Type B pancreatic cell (in vitro differentiated cells): ENCODE results near the gene C8A. TPM values are rescaled to one million over a fixed set of nuclear protein-coding genes. Genes with fewer than 3 reads are reported as not detected.

ENCODE experiments used
- DNase-seq: peaks from one replicate; pipeline ENCODE4 v3.0.0; 2021; ENCODE audit warnings: mixed read lengths; ENCODE audit not compliant: unreplicated experiment; ENCODE audit errors: extremely low spot score
- H3K27ac Mint-ChIP-seq: 2 replicates; pipeline ENCODE4 v1.8.0; 2021; ENCODE audit warnings: mild to moderate bottlenecking, mixed read lengths
- H3K27me3 Mint-ChIP-seq: 2 replicates; pipeline ENCODE4 v1.8.0; 2021; ENCODE audit warnings: mixed read lengths
- H3K36me3 Mint-ChIP-seq: 2 replicates; pipeline ENCODE4 v1.8.0; 2021; ENCODE audit warnings: mixed read lengths
- H3K4me1 Mint-ChIP-seq: one replicate; pipeline ENCODE4 v1.8.0; 2021; ENCODE audit warnings: mixed read lengths; ENCODE audit not compliant: unreplicated experiment
- H3K4me3 Mint-ChIP-seq: 2 replicates; pipeline ENCODE4 v1.8.0; 2021; ENCODE audit warnings: mild to moderate bottlenecking, mixed read lengths
- H3K9me3 Mint-ChIP-seq: 2 replicates; pipeline ENCODE4 v1.8.0; 2021; ENCODE audit warnings: mixed read lengths
- total RNA-seq: library from RNA; stranded (reverse); gene quantifications from 2 replicates; pipeline ENCODE4 v1.2.1, GENCODE V29; 2021; ENCODE audit warnings: low replicate concordance
- TF ChIP-seq, protein P1 (sequence below): fragments of 200-600 bp; sonication (generic); conservative IDR thresholded peaks from 2 replicates; pipeline ENCODE4 v1.5.0; 2021; ENCODE audit warnings: antibody characterized with exemption, mild to moderate bottlenecking

C8A gene
- total RNA-seq, 1 donor from 2014 or later, result 0.46 TPM

DNA sequence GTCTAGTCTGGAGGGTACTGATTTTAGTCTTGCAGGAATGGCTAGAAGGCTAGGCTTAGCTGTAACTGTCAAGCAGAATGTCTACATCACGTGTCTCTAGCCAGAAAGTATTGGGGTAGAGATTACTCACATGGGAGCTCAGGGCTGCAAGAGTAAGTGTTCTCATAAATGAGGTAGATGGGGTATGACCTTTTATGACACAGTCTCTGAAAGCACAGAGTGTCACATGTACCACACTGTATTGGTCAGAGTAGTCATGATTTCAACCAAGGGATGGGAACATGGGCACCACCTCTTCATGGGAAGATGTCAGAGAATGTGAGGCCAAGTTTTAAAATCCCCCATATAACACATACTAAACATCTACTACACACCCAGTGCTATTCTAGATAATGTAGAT is 38.3 kb upstream of the C8A start:
- H3K4me3 Mint-ChIP-seq, result no peak overlapping the region
- H3K27me3 Mint-ChIP-seq, result peaks cover 3% of the 10 kb centered on the region
- H3K36me3 Mint-ChIP-seq, result no peaks in the 10 kb centered on the region
- H3K27ac Mint-ChIP-seq, result no peak overlapping the region
- H3K9me3 Mint-ChIP-seq, result peaks cover 5% of the 10 kb centered on the region
- DNase-seq, result no peak
- TF ChIP-seq, protein P1, sequence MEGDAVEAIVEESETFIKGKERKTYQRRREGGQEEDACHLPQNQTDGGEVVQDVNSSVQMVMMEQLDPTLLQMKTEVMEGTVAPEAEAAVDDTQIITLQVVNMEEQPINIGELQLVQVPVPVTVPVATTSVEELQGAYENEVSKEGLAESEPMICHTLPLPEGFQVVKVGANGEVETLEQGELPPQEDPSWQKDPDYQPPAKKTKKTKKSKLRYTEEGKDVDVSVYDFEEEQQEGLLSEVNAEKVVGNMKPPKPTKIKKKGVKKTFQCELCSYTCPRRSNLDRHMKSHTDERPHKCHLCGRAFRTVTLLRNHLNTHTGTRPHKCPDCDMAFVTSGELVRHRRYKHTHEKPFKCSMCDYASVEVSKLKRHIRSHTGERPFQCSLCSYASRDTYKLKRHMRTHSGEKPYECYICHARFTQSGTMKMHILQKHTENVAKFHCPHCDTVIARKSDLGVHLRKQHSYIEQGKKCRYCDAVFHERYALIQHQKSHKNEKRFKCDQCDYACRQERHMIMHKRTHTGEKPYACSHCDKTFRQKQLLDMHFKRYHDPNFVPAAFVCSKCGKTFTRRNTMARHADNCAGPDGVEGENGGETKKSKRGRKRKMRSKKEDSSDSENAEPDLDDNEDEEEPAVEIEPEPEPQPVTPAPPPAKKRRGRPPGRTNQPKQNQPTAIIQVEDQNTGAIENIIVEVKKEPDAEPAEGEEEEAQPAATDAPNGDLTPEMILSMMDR, result no peak
- peaks cover 43% of the 10 kb centered on the region for H3K4me1 Mint-ChIP-seq

DNA sequence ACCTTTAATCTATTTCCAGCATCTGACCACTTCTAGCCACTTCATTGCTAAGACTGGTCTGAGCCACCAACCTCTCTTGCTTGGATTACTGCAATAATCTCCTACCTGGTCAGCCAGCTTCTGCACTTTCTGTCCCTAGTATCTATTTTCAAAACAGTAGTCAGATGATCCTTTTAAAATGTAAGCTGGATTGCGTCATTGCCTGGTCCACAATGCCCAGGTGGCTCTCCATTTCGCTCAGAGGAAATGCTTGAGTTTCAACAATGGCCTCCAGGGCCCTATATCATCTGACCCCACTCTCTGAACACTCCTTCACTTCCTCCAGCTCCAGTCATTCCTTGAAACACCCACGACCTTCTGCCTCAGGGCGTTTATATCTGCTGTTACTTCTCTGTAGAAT is 37.7 kb upstream of the C8A start:
- Mint-ChIP-seq H3K4me3 (no peak overlapping the region), H3K36me3 (no peaks in the 10 kb centered on the region), H3K27me3 (peaks cover 3% of the 10 kb centered on the region), H3K9me3 (peaks cover 5% of the 10 kb centered on the region), H3K4me1 (peaks cover 45% of the 10 kb centered on the region), H3K27ac (no peak overlapping the region)
- TF ChIP-seq, protein P1, result no peak
- DNase-seq, result no peak

DNA sequence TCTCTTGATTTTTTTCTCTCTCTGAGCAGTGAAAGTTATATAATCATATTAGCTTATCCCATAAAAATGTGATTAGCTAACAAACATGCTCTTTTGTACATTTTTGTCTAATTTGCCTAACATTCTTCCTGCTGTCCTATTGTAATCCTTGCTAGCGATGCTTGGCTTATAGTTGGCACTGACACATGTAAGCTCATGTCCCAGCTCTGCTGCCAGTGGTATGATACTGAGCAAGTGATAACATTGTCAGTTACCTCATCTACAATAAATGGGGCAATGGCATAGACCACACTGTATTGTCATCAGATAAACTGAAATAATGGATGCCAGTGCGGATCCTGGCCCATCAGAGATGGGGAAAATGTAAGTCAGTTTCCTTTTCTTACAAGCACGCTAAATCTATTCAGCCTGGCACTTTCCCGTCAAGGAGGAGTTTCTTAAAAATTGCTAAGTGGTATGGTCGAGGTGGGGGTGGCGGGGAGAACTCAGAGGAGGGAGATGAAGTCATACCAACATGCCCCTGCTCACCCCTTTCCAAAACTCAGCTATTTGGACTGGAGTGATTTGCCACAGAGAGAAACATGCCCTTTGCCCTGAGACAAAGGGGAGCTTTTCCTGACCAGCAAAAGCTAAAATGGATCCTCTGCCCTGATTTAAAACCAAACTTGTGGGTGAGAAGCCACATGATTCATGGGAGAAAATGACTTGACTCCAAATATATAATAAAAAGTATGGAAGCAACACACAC is 36.7 kb upstream of the C8A start:
- Mint-ChIP-seq H3K4me1 (peaks cover 37% of the 10 kb centered on the region), H3K27me3 (peaks cover 3% of the 10 kb centered on the region), H3K4me3 (peak overlapping the region; percentile 18), H3K36me3 (no peaks in the 10 kb centered on the region), H3K27ac (no peak overlapping the region), H3K9me3 (peaks cover 5% of the 10 kb centered on the region)
- DNase-seq, result no peak
- TF ChIP-seq, protein P1, result no peak

DNA sequence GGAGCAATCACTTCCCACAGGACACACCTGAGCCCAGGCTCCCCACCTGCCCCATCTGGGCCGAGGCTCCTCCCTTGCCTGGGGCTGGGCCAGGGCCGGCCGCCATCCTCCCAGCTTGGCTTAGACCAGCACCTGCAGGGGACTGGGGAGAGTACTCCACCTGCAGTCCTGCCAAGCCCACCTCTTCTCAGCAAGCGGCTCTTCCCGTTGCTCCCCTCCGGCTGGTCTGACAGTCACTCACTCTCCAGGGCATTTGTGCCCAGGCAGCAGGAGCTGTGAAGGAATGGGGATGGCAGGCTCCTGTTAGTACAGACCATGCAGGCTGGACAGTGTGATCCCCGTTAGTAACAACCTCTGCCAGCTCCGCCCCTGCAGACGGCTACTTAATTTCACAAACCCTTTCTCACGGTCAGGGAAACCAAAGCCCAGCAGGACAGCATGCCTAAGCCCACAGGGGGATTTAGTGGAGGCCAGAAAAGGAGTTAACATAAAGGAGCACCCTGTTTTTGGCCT is 35.2 kb upstream of the C8A start, which contains the start of gene FYB2:
TSS of gene FYB2 (minus strand) at position 18 of the 513 bp plus-strand sequence. CDS start 114 bp downstream, outside the sequence.
- no peak within 1 kb of the TSS for H3K27ac Mint-ChIP-seq
- peaks cover 35% of the 10 kb centered on the region for H3K4me1 Mint-ChIP-seq
- no peak for DNase-seq
- TF ChIP-seq, protein P1, result no peak
- peak within 1 kb of the TSS; percentile 42 for H3K4me3 Mint-ChIP-seq
- peaks cover 5% of the 10 kb centered on the region for H3K9me3 Mint-ChIP-seq
- peaks cover 5% of the 10 kb centered on the region for H3K27me3 Mint-ChIP-seq
- H3K36me3 Mint-ChIP-seq, result no peaks in the 10 kb centered on the region

DNA sequence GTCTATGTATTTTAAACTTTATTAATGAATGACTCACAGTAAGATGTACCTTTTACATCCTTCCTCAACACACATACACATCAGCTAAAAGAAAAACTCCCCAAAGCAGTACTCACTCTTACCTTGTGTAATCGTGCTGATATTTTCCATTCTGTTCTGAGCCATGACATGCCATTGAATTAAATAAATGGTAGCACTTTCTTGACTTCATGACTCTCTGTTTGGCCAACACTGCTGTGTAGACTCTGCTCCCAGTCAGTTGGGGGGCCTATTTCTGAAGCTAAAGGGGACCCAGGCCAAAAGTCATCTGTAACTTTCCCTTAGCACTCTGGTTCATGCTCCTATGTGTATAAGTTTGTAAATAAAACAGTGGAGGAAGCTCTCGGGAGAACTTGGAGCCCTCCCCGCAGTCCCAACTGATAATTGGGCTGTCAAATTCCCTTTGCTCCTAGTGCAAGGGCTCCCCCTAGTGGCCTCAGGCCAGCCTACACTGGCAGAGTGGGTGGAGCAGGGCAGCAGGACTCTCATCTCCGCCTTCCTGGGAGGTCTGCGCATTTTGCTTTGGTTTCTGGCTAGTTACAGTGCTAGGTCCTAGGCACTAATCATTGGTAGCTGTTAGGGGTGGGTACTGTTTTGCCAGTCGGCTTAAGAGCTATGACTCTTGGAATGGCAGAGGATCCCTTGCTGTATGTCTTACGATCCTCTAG is 33.7 kb upstream of the C8A start:
- H3K4me1 Mint-ChIP-seq, result peaks cover 35% of the 10 kb centered on the region
- H3K9me3 Mint-ChIP-seq, result no peaks in the 10 kb centered on the region
- DNase-seq, result peak; percentile 86
- TF ChIP-seq, protein P1, result peak; percentile 96
- H3K27ac Mint-ChIP-seq, result peak overlapping the region; percentile 35
- H3K4me3 Mint-ChIP-seq, result peak overlapping the region; percentile 48
- H3K36me3 Mint-ChIP-seq, result no peaks in the 10 kb centered on the region
- H3K27me3 Mint-ChIP-seq, result peaks cover 8% of the 10 kb centered on the region
